Heart left ventricle (tissue), 13 donors: ENCODE results near the gene KSR2.

ENCODE experiments used
- CTCF ChIP-seq, 12 donors: fragments of 200-600 bp; sonication (generic) in 4 of 12; IDR thresholded peaks; one replicate each; pipeline versions ENCODE4 v1.5.0 to v1.8.0; 2018 to 2022; ENCODE audit warnings: antibody characterized with exemption in 12 of 12, mild to moderate bottlenecking in 5 of 12
- POLR2A ChIP-seq, 2 donors: fragments of 450-650 bp; IDR thresholded peaks; one replicate each; pipeline ENCODE4 v1.6.1; 2017; ENCODE audit warnings: antibody characterized with exemption in 2 of 2, mild to moderate bottlenecking in 2 of 2, moderate library complexity in 2 of 2
- donor health status: ischemic (EF 13 %, LVEDD 7.1; RV severe dilation, severe dysfunction).
- donor health status: DM: no; HTN: yes; CAD: no.
- donor health status: DM: no; HTN: no; CAD: no.
- donor health status: ischemic (EF 25% LVEDD 6.9; RV normal size, moderate dysfunction).
- donor health status: ischemic (EF 25% LVEDD 5.7; RV mildly dilated, moderate dysfunction).
- donor health status: ischemic (EF 35%, LVEDD 5.7; RV mildly dilated, moderate dysfunction).
- donor health status: nonischemic (EF 11% LVEDD 7.7; RV severe dilation, severe dysfunction).
- donor health status: DM: yes; HTN: yes; CAD: no.
- donor health status: PGD.
- donor health status: ischemic (EF 29% LVEDD 5.4; RV normal size, mild dysfunction).
- donor health status: nonischemic (EF 23%, LVEDD 6.1; RV moderate dilation, normal function).

- no peak for TF ChIP-seq CTCF (IDR thresholded peaks at IDR 0.05)
- TF ChIP-seq POLR2A (IDR thresholded peaks at IDR 0.05) = no peak
Measured at GRCh38 chr12:117559978-117560377, 408.8 kb downstream of the KSR2 start.
